HepG2 (cell line): Measurements from ENCODE around the gene DOCK4. TPM values are rescaled to one million over a fixed set of nuclear protein-coding genes. Genes with fewer than 3 reads are reported as not detected.

Experiments
- ATAC-seq: fragments of 200-7000 bp; cut with Tn5 transposase; 3 replicates; pipeline ENCODE4 v1.9.1; 2020; ENCODE audit warnings: mild to moderate bottlenecking, moderate library complexity
- BruUV-seq: library from RNA; stranded (reverse); fragments of 400-500 nt; replicated peaks from 2 replicates; lab custom pipeline; 2021; lab: Mats Ljungman, UMichigan
- CTCF ChIA-PET: fragments of 300-600 bp; formaldehyde crosslinking; extraction: SDS; loops from one replicate; lab custom pipeline; 2021; ENCODE audit warnings: low total read pairs, inconsistent platforms, low intra/inter-chr PET ratio; lab: Yijun Ruan, JAX
- POLR2A ChIA-PET: fragments of 350-600 bp; sonication (Branson Sonifier 250); formaldehyde crosslinking; loops from one replicate; lab custom pipeline; 2020; ENCODE audit warnings: antibody characterized with exemption, inconsistent platforms; lab: Yijun Ruan, JAX
- DNase-seq: peaks from one replicate; pipeline ENCODE4 v3.0.0-alpha.2; 2015; ENCODE audit warnings: low spot score
- FAIRE-seq: peaks from 3 replicates; lab custom pipeline; 2011; peaks lifted over from hg19 to GRCh38; lab: Jason Lieb, UNC
- H2AFZ ChIP-seq: one replicate; pipeline ENCODE4 v1.6.1; 2011; ENCODE audit warnings: low read length, inconsistent platforms
- H3K27ac ChIP-seq: fragments of 300-600 bp; 3 replicates; pipeline ENCODE4 v1.8.0; 2011; ENCODE audit warnings: mixed run types, mild to moderate bottlenecking, mixed read lengths, low read length, inconsistent platforms; ENCODE audit not compliant: insufficient read depth; ENCODE audit errors: extremely low read length
- H3K27me3 ChIP-seq, 2 experiments: fragments of 200-600 bp in 1 of 2; 2 replicates in 1 of 2; 3 replicates in 1 of 2; pipeline versions ENCODE4 v1.6.0 to v1.8.0; 2011; ENCODE audit warnings: low read length in 2 of 2, mild to moderate bottlenecking in 2 of 2, moderate library complexity in 2 of 2, inconsistent platforms in 1 of 2; ENCODE audit not compliant: insufficient read depth in 2 of 2, control insufficient read depth in 1 of 2
- H3K36me3 ChIP-seq, 2 experiments: fragments of 200-600 bp in 1 of 2; replicated peaks in 1 of 2; 2 replicates in 1 of 2; 3 replicates in 1 of 2; pipeline versions ENCODE4 v1.5.1 to v1.8.0; 2011; ENCODE audit warnings: low read length in 2 of 2, inconsistent platforms in 1 of 2; ENCODE audit not compliant: insufficient read depth in 2 of 2, control insufficient read depth in 1 of 2
- H3K4me1 ChIP-seq: 2 replicates; pipeline ENCODE4 v1.5.1; 2012; ENCODE audit warnings: low read length, inconsistent platforms; ENCODE audit not compliant: insufficient read depth
- H3K4me2 ChIP-seq: 2 replicates; pipeline ENCODE4 v1.6.0; 2011; ENCODE audit warnings: low read depth, low read length, inconsistent platforms
- H3K4me3 ChIP-seq, 3 experiments: fragments of 200-600 bp in 1 of 3; sonication (generic), shearing (Covaris generic) in 1 of 3; replicated peaks in 1 of 3; 2 replicates each; pipeline ENCODE4 v1.5.1; 2011 to 2016; ENCODE audit warnings: low read length in 3 of 3, inconsistent platforms in 2 of 3, low read depth in 2 of 3, mild to moderate bottlenecking in 2 of 3, control low read depth in 1 of 3, mixed read lengths in 1 of 3; ENCODE audit not compliant: insufficient read depth in 1 of 3
- H3K79me2 ChIP-seq: one replicate; pipeline ENCODE4 v1.6.1; 2011; ENCODE audit warnings: low read length, inconsistent platforms; ENCODE audit not compliant: insufficient read depth
- H3K9ac ChIP-seq: 2 replicates; pipeline ENCODE4 v1.6.0; 2011; ENCODE audit warnings: mild to moderate bottlenecking, low read depth, low read length, inconsistent platforms; ENCODE audit not compliant: insufficient read depth
- H3K9me3 ChIP-seq: 2 replicates; pipeline ENCODE4 v1.5.1; 2012; ENCODE audit warnings: mild to moderate bottlenecking, low read length
- H4K20me1 ChIP-seq: 2 replicates; pipeline ENCODE4 v1.6.0; 2011; ENCODE audit warnings: inconsistent platforms, mild to moderate bottlenecking, low read length, moderate library complexity; ENCODE audit not compliant: insufficient read depth
- E2F5 ChIP-seq: sonication (generic); formaldehyde crosslinking; conservative IDR thresholded peaks from 2 replicates; pipeline ENCODE4 v1.4.0; 2020; ENCODE audit warnings: missing genetic modification reagents
- GRHL1 ChIP-seq: sonication (generic); formaldehyde crosslinking; conservative IDR thresholded peaks from 2 replicates; pipeline ENCODE4 v1.8.0; 2022; ENCODE audit warnings: missing genetic modification reagents
- GTF3A ChIP-seq: sonication (generic); formaldehyde crosslinking; conservative IDR thresholded peaks from 2 replicates; pipeline ENCODE4 v1.4.0; 2020; ENCODE audit warnings: mild to moderate bottlenecking, missing genetic modification reagents
- GZF1 ChIP-seq: sonication (generic); formaldehyde crosslinking; IDR thresholded peaks from 2 replicates; pipeline ENCODE4 v1.5.1; 2020; ENCODE audit warnings: mild to moderate bottlenecking, missing genetic modification reagents
- KLF12 ChIP-seq: sonication (generic); formaldehyde crosslinking; IDR thresholded peaks from 2 replicates; pipeline ENCODE4 v1.4.0; 2020; ENCODE audit warnings: missing genetic modification reagents, borderline replicate concordance
- MEIS2 ChIP-seq: sonication (generic); formaldehyde crosslinking; IDR thresholded peaks from 2 replicates; pipeline ENCODE4 v1.9.0; 2021; ENCODE audit warnings: mild to moderate bottlenecking, missing genetic modification reagents
- NRL ChIP-seq: sonication (generic); formaldehyde crosslinking; IDR thresholded peaks from 2 replicates; pipeline ENCODE4 v1.5.0; 2020; ENCODE audit warnings: missing genetic modification reagents, mild to moderate bottlenecking, moderate library complexity, borderline replicate concordance
- TP53 ChIP-seq: sonication (generic); formaldehyde crosslinking; conservative IDR thresholded peaks from 2 replicates; pipeline ENCODE4 v1.4.0; 2020; ENCODE audit warnings: missing genetic modification reagents
- ZBTB3 ChIP-seq: sonication (generic); formaldehyde crosslinking; IDR thresholded peaks from 2 replicates; pipeline ENCODE4 v1.4.0; 2020; ENCODE audit warnings: low read depth, mild to moderate bottlenecking, moderate library complexity, missing genetic modification reagents, borderline replicate concordance
- ZBTB33 ChIP-seq: sonication (generic); formaldehyde crosslinking; IDR thresholded peaks from 2 replicates; pipeline ENCODE4 v1.4.0; 2020; ENCODE audit warnings: missing genetic modification reagents
- ZFP62 ChIP-seq: sonication (generic); formaldehyde crosslinking; IDR thresholded peaks from 2 replicates; pipeline ENCODE4 v1.4.0; 2020; ENCODE audit warnings: missing genetic modification reagents
- ZNF33A ChIP-seq: sonication (generic); formaldehyde crosslinking; IDR thresholded peaks from 2 replicates; pipeline ENCODE4 v1.5.1; 2020; ENCODE audit warnings: missing genetic modification reagents, mild to moderate bottlenecking, moderate library complexity, borderline replicate concordance
- ZNF572 ChIP-seq: sonication (generic); formaldehyde crosslinking; IDR thresholded peaks from 2 replicates; pipeline ENCODE4 v1.5.1; 2020; ENCODE audit warnings: mild to moderate bottlenecking, missing genetic modification reagents
- ZNF83 ChIP-seq: sonication (generic); formaldehyde crosslinking; IDR thresholded peaks from 2 replicates; pipeline ENCODE4 v1.4.0; 2020; ENCODE audit warnings: missing genetic modification reagents, mild to moderate bottlenecking, borderline replicate concordance
- WGBS: methylation state at CpG from one replicate; pipeline ENCODE4 v1.1.6; 2017; ENCODE audit warnings: low lambda C conversion rate; 5-methylcytosine and 5-hydroxymethylcytosine counted together
- in situ Hi-C: cut with HindIII; loops from 2 replicates; pipeline ENCODE4 v1.10.0; 2017; ENCODE audit warnings: low pct_unique_long_range_greater_than_20kb; ENCODE audit not compliant: extremely low pct_ligation_motif_present
- intact Hi-C: fragments of 100-400 bp; cut with micrococcal nuclease; formaldehyde crosslinking; loops from one replicate; pipeline ENCODE4 v1.10.0; 2022; ENCODE audit not compliant: unreplicated experiment
- polyA plus RNA-seq, 8 experiments: library from polyadenylated mRNA; depleted of rRNA in 3 of 8; stranded (reverse) in 7 of 8; unstranded in 1 of 8; fragments of >200 nt; fragmentation: Illumina TruSeq in 4 of 8; extraction: Trizol in 4 of 8; gene quantifications; 2 replicates each; pipeline versions ENCODE4 v1.2.1 to v1.2.3, GENCODE V29; 2011 to 2016; ENCODE audit warnings: low read depth in 4 of 8, missing spikeins in 1 of 8, mixed read lengths in 1 of 8; ENCODE audit not compliant: insufficient read depth in 1 of 8
- total RNA-seq, 5 experiments: library from RNA; depleted of rRNA; stranded (reverse); fragments of >200 nt; fragmentation: Illumina TruSeq; extraction: Trizol; gene quantifications; 2 replicates each; pipeline ENCODE4 v1.2.3, GENCODE V29; 2016; ENCODE audit warnings: low read depth in 1 of 5

Gene DOCK4
- total and polyA plus RNA-seq, 2 of the 13 experiments (the other 11 are each of a cell fraction or from before 2014, with no cell fraction given), result 13.5 to 17.4 TPM

GRCh38 chr7:111756687-111757178 lies 449.5 kb downstream of the DOCK4 start:
- no peaks in the 10 kb centered on the region for H3K9me3 ChIP-seq
- no peak overlapping the region for H3K4me3 ChIP-seq
- H4K20me1 ChIP-seq, result no peaks in the 10 kb centered on the region
- ChIA-PET POLR2A (no interaction called here), CTCF (no interaction called here)
- in situ Hi-C loops, result no loop called here
- peaks cover 11 to 13% of the 10 kb centered on the region in 2 experiments for H3K36me3 ChIP-seq
- no peaks in the 10 kb centered on the region for H3K79me2 ChIP-seq
- H3K27me3 ChIP-seq, result no peaks in the 10 kb centered on the region
- H3K27ac ChIP-seq, result no peak overlapping the region
- intact Hi-C loops, result no loop called here
- H2AFZ ChIP-seq, result no peak overlapping the region
- DNase-seq (no peak), FAIRE-seq (no peak), ATAC-seq (no peak)
- BruUV-seq, result no TSS peak
- no peak overlapping the region for H3K4me2 ChIP-seq
- TF ChIP-seq ZBTB33 (CRISPR knock-in tag), result peak; percentile 90
- no peak for TF ChIP-seq ZNF33A
- no peak for TF ChIP-seq E2F5
- H3K4me1 ChIP-seq, result no peaks in the 10 kb centered on the region
- no peak overlapping the region for H3K9ac ChIP-seq
- 98% methylated on average over 11 of the region's 11 CpGs for WGBS

- 98% methylated on average over 6 of the region's 6 CpGs for WGBS
- DNase-seq (no peak), ATAC-seq (no peak), FAIRE-seq (no peak)
- CTCF ChIA-PET, result no interaction called here
- in situ Hi-C loops, result no loop called here
- Histone ChIP-seq H3K4me1 (peaks cover 6% of the 10 kb centered on the region), H3K4me2 (no peak overlapping the region), H3K9me3 (no peaks in the 10 kb centered on the region), H4K20me1 (no peaks in the 10 kb centered on the region), H3K79me2 (no peaks in the 10 kb centered on the region), H3K4me3 (no peak overlapping the region), H2AFZ (no peak overlapping the region), H3K9ac (no peak overlapping the region), H3K36me3 (peaks cover 9 to 13% of the 10 kb centered on the region in 2 experiments), H3K27me3 (no peaks in the 10 kb centered on the region), H3K27ac (no peak overlapping the region)
- TF ChIP-seq ZFP62 (CRISPR knock-in tag), result no peak
- TF ChIP-seq MEIS2 (CRISPR knock-in tag), result no peak
- TF ChIP-seq ZNF572 (CRISPR knock-in tag), result no peak
- no peak for TF ChIP-seq GTF3A
- TF ChIP-seq KLF12, result no peak
- no peak for TF ChIP-seq NRL
- no peak for TF ChIP-seq GZF1
- TF ChIP-seq TP53 (CRISPR knock-in tag), result no peak
- no peak for TF ChIP-seq ZBTB3 (CRISPR knock-in tag)
- no peak for TF ChIP-seq ZNF83 (CRISPR knock-in tag)
- no peak for TF ChIP-seq GRHL1 (CRISPR knock-in tag)
- BruUV-seq, result no TSS peak
- intact Hi-C loops, result no loop called here
- POLR2A ChIA-PET, result no interaction called here
These were observed 450.8 kb downstream of the DOCK4 start for GRCh38 chr7:111755383-111755782.
